Hepatocyte (in vitro differentiated cells): Measurements from ENCODE around the gene MACROH2A1. TPM values are rescaled to one million over a fixed set of nuclear protein-coding genes. Genes with fewer than 3 reads are reported as not detected.

Experiments
- DNase-seq: peaks from one replicate; pipeline ENCODE4 v3.0.0-alpha.2; 2016; ENCODE audit warnings: low spot score
- H2AFZ ChIP-seq: fragments of 200-600 bp; sonication (generic); 2 replicates; pipeline ENCODE4 v1.6.0; 2016; ENCODE audit warnings: antibody characterized with exemption, mild to moderate bottlenecking
- H3K27ac ChIP-seq: fragments of 200-600 bp; sonication (generic); 2 replicates; pipeline ENCODE4 v1.5.1; 2016; ENCODE audit warnings: mild to moderate bottlenecking
- H3K27me3 ChIP-seq: fragments of 200-600 bp; sonication (generic); 2 replicates; pipeline ENCODE4 v1.6.1; 2016
- H3K36me3 ChIP-seq: fragments of 200-600 bp; sonication (generic); replicated peaks from 2 replicates; pipeline ENCODE4 v1.5.1; 2016; ENCODE audit warnings: low read depth; ENCODE audit not compliant: insufficient read depth
- H3K4me1 ChIP-seq: fragments of 200-600 bp; sonication (generic); 2 replicates; pipeline ENCODE4 v1.5.1; 2016; ENCODE audit warnings: mild to moderate bottlenecking, moderate library complexity; ENCODE audit not compliant: insufficient read depth
- H3K4me2 ChIP-seq: fragments of 200-600 bp; sonication (generic); 2 replicates; pipeline ENCODE4 v1.6.0; 2016
- H3K4me3 ChIP-seq: fragments of 200-600 bp; sonication (generic); 2 replicates; pipeline ENCODE4 v1.5.1; 2016; ENCODE audit warnings: mild to moderate bottlenecking
- H3K79me2 ChIP-seq: fragments of 200-600 bp; sonication (generic); 2 replicates; pipeline ENCODE4 v1.6.0; 2017; ENCODE audit warnings: mild to moderate bottlenecking
- H3K9me2 ChIP-seq: fragments of 200-600 bp; sonication (generic); replicated peaks from 2 replicates; pipeline ENCODE4 v1.6.0; 2017; ENCODE audit warnings: mild to moderate bottlenecking; ENCODE audit not compliant: insufficient read depth
- H3K9me3 ChIP-seq: fragments of 200-600 bp; sonication (generic); 2 replicates; pipeline ENCODE4 v1.5.1; 2016; ENCODE audit warnings: low read depth, mild to moderate bottlenecking
- H4K20me1 ChIP-seq: fragments of 200-600 bp; sonication (generic); 2 replicates; pipeline ENCODE4 v1.6.0; 2016; ENCODE audit warnings: mild to moderate bottlenecking; ENCODE audit not compliant: insufficient read depth, poor library complexity, severe bottlenecking
- CTCF ChIP-seq: fragments of 200-600 bp; sonication (generic); IDR thresholded peaks from 2 replicates; pipeline ENCODE4 v1.5.1; 2016; ENCODE audit warnings: antibody characterized with exemption, mild to moderate bottlenecking; ENCODE audit not compliant: poor library complexity
- EZH2 ChIP-seq: fragments of 200-600 bp; sonication (generic); IDR thresholded peaks from 2 replicates; pipeline ENCODE4 v1.6.1; 2016; ENCODE audit warnings: antibody characterized with exemption, mild to moderate bottlenecking, borderline replicate concordance
- EZH2phosphoT487 ChIP-seq: fragments of 200-600 bp; sonication (generic); IDR thresholded peaks from one replicate; pipeline ENCODE4 v1.6.1; 2018; ENCODE audit warnings: antibody characterized with exemption, mild to moderate bottlenecking, low read depth, moderate library complexity; ENCODE audit not compliant: unreplicated experiment, severe bottlenecking
- WGBS: methylation state at CpG from one replicate; pipeline ENCODE4 v1.1.6; 2016; ENCODE audit warnings: low lambda C conversion rate; ENCODE audit errors: missing lambda C conversion rate; 5-methylcytosine and 5-hydroxymethylcytosine counted together
- polyA plus RNA-seq: library from polyadenylated mRNA; unstranded; fragments of >200 nt; fragmentation: Nextera tagmentation; extraction: Ambion mirVana; gene quantifications from 2 replicates; pipeline ENCODE4 v1.2.1, GENCODE V29; 2016
- total RNA-seq: library from RNA; depleted of rRNA; stranded (reverse); fragments of >200 nt; gene quantifications from 2 replicates; pipeline ENCODE4 v1.2.3, GENCODE V29; 2014

The MACROH2A1 gene
- total and polyA plus RNA-seq, 2 experiments from 2014 or later = 198 to 304 TPM

GRCh38 chr5:135362102-135362501 is 36.9 kb downstream of the MACROH2A1 start:
- WGBS = 87% methylated on average over 2 of the region's 2 CpGs

GRCh38 chr5:135360278-135361274 is 38.5 kb downstream of the MACROH2A1 start:
- WGBS = 96% methylated on average over 16 of the region's 16 CpGs
- H3K36me3 ChIP-seq = no peaks in the 10 kb centered on the region
- peaks cover 11% of the 10 kb centered on the region for H3K79me2 ChIP-seq

More at GRCh38 chr5:135362102-135362501, 36.9 kb downstream of the MACROH2A1 start:
- Histone ChIP-seq H3K79me2 (peaks cover 20% of the 10 kb centered on the region), H3K4me3 (no peak overlapping the region), H4K20me1 (no peaks in the 10 kb centered on the region), H3K4me2 (no peak overlapping the region), H2AFZ (no peak overlapping the region), H3K4me1 (peaks cover 4% of the 10 kb centered on the region), H3K27me3 (no peaks in the 10 kb centered on the region), H3K36me3 (no peaks in the 10 kb centered on the region), H3K27ac (no peak overlapping the region), H3K9me2 (no peaks in the 10 kb centered on the region), H3K9me3 (no peaks in the 10 kb centered on the region)
- DNase-seq = no peak
- TF ChIP-seq EZH2phosphoT487 (no peak), CTCF (no peak), EZH2 (no peak)

GRCh38 chr5:135359374-135360165 is 39.5 kb downstream of the MACROH2A1 start:
- no peaks in the 10 kb centered on the region for H4K20me1 ChIP-seq
- WGBS = 72% methylated on average over 8 of the region's 8 CpGs

More at GRCh38 chr5:135360278-135361274, 38.5 kb downstream of the MACROH2A1 start:
- Histone ChIP-seq H3K27me3 (no peaks in the 10 kb centered on the region), H3K9me2 (no peaks in the 10 kb centered on the region), H3K4me3 (no peak overlapping the region), H4K20me1 (no peaks in the 10 kb centered on the region), H3K27ac (no peak overlapping the region), H3K4me1 (peaks cover 11% of the 10 kb centered on the region), H3K4me2 (no peak overlapping the region), H2AFZ (no peak overlapping the region), H3K9me3 (no peaks in the 10 kb centered on the region)
- no peak for TF ChIP-seq CTCF
- TF ChIP-seq EZH2phosphoT487 = no peak
- no peak for TF ChIP-seq EZH2
- DNase-seq = no peak

More at GRCh38 chr5:135359374-135360165, 39.5 kb downstream of the MACROH2A1 start:
- TF ChIP-seq EZH2 = no peak
- TF ChIP-seq CTCF = no peak
- no peak for TF ChIP-seq EZH2phosphoT487
- H2AFZ ChIP-seq = no peak overlapping the region
- no peak overlapping the region for H3K27ac ChIP-seq
- no peaks in the 10 kb centered on the region for H3K9me3 ChIP-seq
- no peak overlapping the region for H3K4me2 ChIP-seq
- no peaks in the 10 kb centered on the region for H3K9me2 ChIP-seq
- H3K27me3 ChIP-seq = no peaks in the 10 kb centered on the region
- peaks cover 11% of the 10 kb centered on the region for H3K79me2 ChIP-seq
- no peak overlapping the region for H3K4me3 ChIP-seq
- no peak for DNase-seq
- H3K36me3 ChIP-seq = no peaks in the 10 kb centered on the region
- peaks cover 13% of the 10 kb centered on the region for H3K4me1 ChIP-seq
